K562 (cell line): ENCODE results near the gene GMEB1. TPM values are rescaled to one million over a fixed set of nuclear protein-coding genes. Genes with fewer than 3 reads are reported as not detected.

Experiments used
- COPS2 ChIP-seq: fragments of 450-650 bp; conservative IDR thresholded peaks from 2 replicates; pipeline ENCODE4 v1.6.1; 2016; ENCODE audit warnings: mild to moderate bottlenecking, moderate library complexity
- DDX20 ChIP-seq: fragments of 450-650 bp; IDR thresholded peaks from 2 replicates; pipeline ENCODE4 v1.6.1; 2016; ENCODE audit warnings: missing genetic modification characterization, low read depth, mild to moderate bottlenecking, missing compliant biosample characterization, moderate library complexity
- DNMT1 ChIP-seq: fragments of 450-650 bp; IDR thresholded peaks from 2 replicates; pipeline ENCODE4 v1.6.1; 2016; ENCODE audit warnings: antibody characterized with exemption, mild to moderate bottlenecking
- EP300 ChIP-seq: IDR thresholded peaks from 2 replicates; pipeline ENCODE4 v1.6.1; 2012; ENCODE audit warnings: low read length, improper control_type of control experiment
- GATAD2B ChIP-seq: fragments of 450-650 bp; IDR thresholded peaks from 2 replicates; pipeline ENCODE4 v1.6.1; 2017; ENCODE audit warnings: mild to moderate bottlenecking, borderline replicate concordance
- KDM2B ChIP-seq: fragments of 250-450 bp; sonication (Bioruptor Pico); IDR thresholded peaks from 2 replicates; pipeline ENCODE4 v1.8.0; 2021; ENCODE audit warnings: mild to moderate bottlenecking, moderate library complexity
- MEIS2 ChIP-seq: fragments of 450-650 bp; IDR thresholded peaks from 2 replicates; pipeline ENCODE4 v1.6.1; 2014; ENCODE audit warnings: mild to moderate bottlenecking; ENCODE audit not compliant: partially characterized antibody
- MXI1 ChIP-seq: IDR thresholded peaks from 2 replicates; pipeline ENCODE4 v1.6.1; 2011; ENCODE audit warnings: low read depth, mild to moderate bottlenecking, improper control_type of control experiment, low read length
- NBN ChIP-seq: fragments of 450-650 bp; IDR thresholded peaks from 2 replicates; pipeline ENCODE4 v1.6.1; 2016; ENCODE audit warnings: low read depth, mild to moderate bottlenecking
- NCOA1 ChIP-seq: fragments of 450-650 bp; IDR thresholded peaks from 2 replicates; pipeline ENCODE4 v1.6.1; 2016; ENCODE audit warnings: low read depth
- NR2F6 ChIP-seq: fragments of 450-650 bp; formaldehyde crosslinking; IDR thresholded peaks from 2 replicates; pipeline ENCODE4 v1.4.0; 2020; ENCODE audit warnings: mild to moderate bottlenecking
- NR4A1 ChIP-seq, 2 experiments: fragments of 250-450 bp in 1 of 2; fragments of 450-650 bp in 1 of 2; sonication (Bioruptor Pico) in 1 of 2; IDR thresholded peaks; 2 replicates each; pipeline versions ENCODE4 v1.4.0 to v1.6.1; 2016 to 2020; ENCODE audit warnings: mild to moderate bottlenecking in 2 of 2, missing compliant biosample characterization in 1 of 2, missing genetic modification characterization in 1 of 2, moderate library complexity in 1 of 2
- PHTF2 ChIP-seq: fragments of 250-450 bp; sonication (Bioruptor Pico); IDR thresholded peaks from 2 replicates; pipeline ENCODE4 v1.5.0; 2021; ENCODE audit warnings: mild to moderate bottlenecking
- POLR2AphosphoS2 ChIP-seq: IDR thresholded peaks from 2 replicates; pipeline ENCODE4 v1.6.1; 2012; ENCODE audit warnings: low read length, improper control_type of control experiment
- POLR2B ChIP-seq: fragments of 450-650 bp; IDR thresholded peaks from 2 replicates; pipeline ENCODE4 v1.6.1; 2018; ENCODE audit warnings: low read depth; ENCODE audit not compliant: partially characterized antibody
- PRMT5 ChIP-seq: sonication (generic); formaldehyde crosslinking; IDR thresholded peaks from 2 replicates; pipeline ENCODE4 v1.5.0; 2020; ENCODE audit warnings: missing genetic modification reagents
- RAD51 ChIP-seq: fragments of 450-650 bp; IDR thresholded peaks from 2 replicates; pipeline ENCODE4 v1.7.1; 2016; ENCODE audit warnings: low read depth, mild to moderate bottlenecking, borderline replicate concordance
- RHOXF2B ChIP-seq: fragments of 250-450 bp; sonication (Bioruptor Pico); conservative IDR thresholded peaks from 2 replicates; pipeline ENCODE4 v1.5.1; 2021
- SMARCC2 ChIP-seq: fragments of 450-650 bp; IDR thresholded peaks from 2 replicates; pipeline ENCODE4 v1.6.1; 2017; ENCODE audit warnings: antibody characterized with exemption, moderate library complexity, mild to moderate bottlenecking, low read depth
- SMC3 ChIP-seq: conservative IDR thresholded peaks from 2 replicates; pipeline ENCODE4 v1.6.1; 2011; ENCODE audit warnings: low read depth, low read length, improper control_type of control experiment; ENCODE audit not compliant: insufficient read depth
- SRSF9 ChIP-seq: fragments of 200-400 bp; formaldehyde crosslinking; IDR thresholded peaks from 2 replicates; pipeline ENCODE4 v1.6.1; 2017; ENCODE audit warnings: low read depth, low read length, borderline replicate concordance
- U2AF1 ChIP-seq: fragments of 200-400 bp; formaldehyde crosslinking; optimal IDR thresholded peaks from 2 replicates; pipeline ENCODE3; 2017; ENCODE audit warnings: mild to moderate bottlenecking, low read depth, low read length, moderate library complexity
- ZZZ3 ChIP-seq: fragments of 450-650 bp; IDR thresholded peaks from 2 replicates; pipeline ENCODE4 v1.6.1; 2016; ENCODE audit warnings: antibody characterized with exemption, mild to moderate bottlenecking, moderate library complexity
- polyA plus RNA-seq, 8 experiments: library from polyadenylated mRNA; depleted of rRNA in 4 of 8; stranded (reverse) in 5 of 8; unstranded in 3 of 8; fragments of >200 nt; fragmentation: Nextera tagmentation in 2 of 8; fragmentation: Illumina TruSeq in 1 of 8; extraction: Ambion mirVana in 2 of 8; extraction: Trizol in 1 of 8; gene quantifications; 2 replicates each; pipeline versions ENCODE4 v1.2.1 to v1.2.3, GENCODE V29; 2011 to 2014; ENCODE audit warnings: inconsistent platforms in 1 of 8, missing spikeins in 1 of 8
- total RNA-seq, 7 experiments: library from RNA; depleted of rRNA in 6 of 7; stranded (reverse); fragments of >200 nt in 6 of 7; fragmentation: Illumina TruSeq in 2 of 7; extraction: Trizol in 2 of 7; gene quantifications; 2 replicates each; pipeline versions ENCODE4 v1.2.1 to v1.2.3, GENCODE V29; 2011 to 2021; ENCODE audit warnings: low replicate concordance in 1 of 7
- TF ChIP-seq, protein P1 (sequence below): fragments of 250-450 bp; sonication (Bioruptor Pico); IDR thresholded peaks from 2 replicates; pipeline ENCODE4 v1.5.0; 2021
- TF ChIP-seq, protein P2 (sequence below): sonication (generic); formaldehyde crosslinking; IDR thresholded peaks from 2 replicates; pipeline ENCODE4 v1.8.0; 2022; ENCODE audit warnings: mild to moderate bottlenecking, missing genetic modification reagents
- TF ChIP-seq, protein P3 (sequence below): fragments of 450-650 bp; IDR thresholded peaks from 2 replicates; pipeline ENCODE4 v1.6.1; 2016; ENCODE audit warnings: borderline replicate concordance

Gene GMEB1
- total and polyA plus RNA-seq, 9 of the 15 experiments (the other 6 are each of a cell fraction or from before 2014, with no cell fraction given) = 6.6 to 17.5 (median 8.5) TPM

DNA sequence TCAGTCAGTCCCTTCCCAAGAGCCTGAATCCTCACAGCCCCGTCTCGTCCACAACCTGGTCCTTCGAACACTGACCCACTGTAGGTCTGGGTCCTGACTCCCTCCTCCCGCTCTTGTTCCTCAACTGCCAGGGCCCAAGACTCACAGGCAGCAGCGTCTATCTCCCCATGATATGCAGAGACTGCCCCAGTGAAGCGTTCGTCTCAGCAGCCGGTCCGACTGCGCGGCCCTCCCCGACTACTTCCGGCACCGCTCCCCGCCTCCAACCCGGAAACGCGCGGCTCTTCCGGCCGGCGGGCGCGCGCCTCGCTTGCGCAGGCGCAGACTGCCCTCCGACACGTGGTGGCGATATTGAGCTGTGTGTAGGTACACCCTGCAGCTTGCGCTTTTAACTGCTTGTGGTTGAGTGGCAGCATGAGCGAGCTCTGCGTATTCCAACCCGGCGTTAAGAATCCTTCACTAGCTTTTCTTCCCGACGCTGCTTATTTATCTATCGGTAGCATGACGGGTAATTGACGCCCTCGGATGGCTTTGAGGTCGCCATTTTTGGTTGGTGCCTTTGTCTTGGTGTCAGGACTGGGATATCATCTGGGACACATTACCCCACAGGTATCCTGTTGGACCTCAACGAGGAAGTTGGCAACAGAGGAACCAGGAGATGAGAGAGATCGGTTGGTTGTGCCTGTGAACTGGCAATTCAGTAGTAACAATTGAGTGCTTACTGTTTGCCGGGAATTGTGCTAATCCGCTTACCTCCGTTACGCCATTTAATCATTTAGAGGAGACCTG is 25.5 kb upstream of the GMEB1 start, which contains the start of gene TAF12 (continued):
- TF ChIP-seq, protein P1, sequence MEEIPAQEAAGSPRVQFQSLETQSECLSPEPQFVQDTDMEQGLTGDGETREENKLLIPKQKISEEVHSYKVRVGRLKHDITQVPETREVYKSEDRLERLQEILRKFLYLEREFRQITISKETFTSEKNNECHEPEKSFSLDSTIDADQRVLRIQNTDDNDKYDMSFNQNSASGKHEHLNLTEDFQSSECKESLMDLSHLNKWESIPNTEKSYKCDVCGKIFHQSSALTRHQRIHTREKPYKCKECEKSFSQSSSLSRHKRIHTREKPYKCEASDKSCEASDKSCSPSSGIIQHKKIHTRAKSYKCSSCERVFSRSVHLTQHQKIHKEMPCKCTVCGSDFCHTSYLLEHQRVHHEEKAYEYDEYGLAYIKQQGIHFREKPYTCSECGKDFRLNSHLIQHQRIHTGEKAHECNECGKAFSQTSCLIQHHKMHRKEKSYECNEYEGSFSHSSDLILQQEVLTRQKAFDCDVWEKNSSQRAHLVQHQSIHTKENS (CRISPR knock-in tag) = no peak
- TF ChIP-seq NR2F6 (CRISPR knock-in tag) (no peak), U2AF1 (no peak), SRSF9 (no peak), MXI1 (peak; percentile 88), POLR2AphosphoS2 (peak; percentile 76; the same call in 1 of the 2 replicates), SMARCC2 (no peak), RHOXF2B (CRISPR knock-in tag) (0 out of 2 replicates have a peak, but pooled peaks have one; percentile 90), KDM2B (CRISPR knock-in tag) (no peak; the same call in 1 of the 2 replicates), RAD51 (peak; percentile 69), POLR2B (peak; percentile 99), DDX20 (tag) (no peak), MEIS2 (peak; percentile 88), DNMT1 (0 out of 2 replicates have a peak, but pooled peaks have one; percentile 49), ZZZ3 (no peak; the same call in 1 of the 2 replicates), PHTF2 (CRISPR knock-in tag) (no peak), PRMT5 (CRISPR knock-in tag) (no peak), COPS2 (no peak), NR4A1 (CRISPR knock-in tag; IDR thresholded peaks at IDR 0.05) (no peak), NR4A1 (tag; IDR thresholded peaks at IDR 0.05) (no peak), GATAD2B (peak; percentile 94), EP300 (peak; percentile 27), SMC3 (peak; percentile 51), NBN (peak; percentile 42; the same call in 1 of the 2 replicates), NCOA1 (peak; percentile 91)
- TF ChIP-seq, protein P2, sequence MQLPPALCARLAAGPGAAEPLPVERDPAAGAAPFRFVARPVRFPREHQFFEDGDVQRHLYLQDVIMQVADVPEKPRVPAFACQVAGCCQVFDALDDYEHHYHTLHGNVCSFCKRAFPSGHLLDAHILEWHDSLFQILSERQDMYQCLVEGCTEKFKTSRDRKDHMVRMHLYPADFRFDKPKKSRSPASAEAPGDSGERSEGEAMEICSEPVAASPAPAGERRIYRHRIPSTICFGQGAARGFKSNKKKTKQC (CRISPR knock-in tag) = peak; percentile 60; the same call in 1 of the 2 replicates
- TF ChIP-seq, protein P3, sequence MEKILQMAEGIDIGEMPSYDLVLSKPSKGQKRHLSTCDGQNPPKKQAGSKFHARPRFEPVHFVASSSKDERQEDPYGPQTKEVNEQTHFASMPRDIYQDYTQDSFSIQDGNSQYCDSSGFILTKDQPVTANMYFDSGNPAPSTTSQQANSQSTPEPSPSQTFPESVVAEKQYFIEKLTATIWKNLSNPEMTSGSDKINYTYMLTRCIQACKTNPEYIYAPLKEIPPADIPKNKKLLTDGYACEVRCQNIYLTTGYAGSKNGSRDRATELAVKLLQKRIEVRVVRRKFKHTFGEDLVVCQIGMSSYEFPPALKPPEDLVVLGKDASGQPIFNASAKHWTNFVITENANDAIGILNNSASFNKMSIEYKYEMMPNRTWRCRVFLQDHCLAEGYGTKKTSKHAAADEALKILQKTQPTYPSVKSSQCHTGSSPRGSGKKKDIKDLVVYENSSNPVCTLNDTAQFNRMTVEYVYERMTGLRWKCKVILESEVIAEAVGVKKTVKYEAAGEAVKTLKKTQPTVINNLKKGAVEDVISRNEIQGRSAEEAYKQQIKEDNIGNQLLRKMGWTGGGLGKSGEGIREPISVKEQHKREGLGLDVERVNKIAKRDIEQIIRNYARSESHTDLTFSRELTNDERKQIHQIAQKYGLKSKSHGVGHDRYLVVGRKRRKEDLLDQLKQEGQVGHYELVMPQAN = peak; percentile 58; the same call in 1 of the 2 replicates
